HT1080 (cell line): ENCODE measurements around the gene ZBED5. TPM values are rescaled to one million over a fixed set of nuclear protein-coding genes. Genes with fewer than 3 reads are reported as not detected.
A peak's percentile ranks its signal among the peaks of the same experiment; 100 is the strongest.

Experiments
- DNase-seq: peaks from one replicate; pipeline ENCODE4 v3.0.0-alpha.2; 2015; ENCODE audit warnings: low read depth
- total RNA-seq: library from RNA; depleted of rRNA; stranded (reverse); fragments of >200 nt; shearing (Covaris generic); gene quantifications from 2 replicates; pipeline ENCODE4 v1.2.3, GENCODE V29; 2014

Gene ZBED5
- total RNA-seq, 1 experiment from 2014 or later = 32.6 TPM

DNA sequence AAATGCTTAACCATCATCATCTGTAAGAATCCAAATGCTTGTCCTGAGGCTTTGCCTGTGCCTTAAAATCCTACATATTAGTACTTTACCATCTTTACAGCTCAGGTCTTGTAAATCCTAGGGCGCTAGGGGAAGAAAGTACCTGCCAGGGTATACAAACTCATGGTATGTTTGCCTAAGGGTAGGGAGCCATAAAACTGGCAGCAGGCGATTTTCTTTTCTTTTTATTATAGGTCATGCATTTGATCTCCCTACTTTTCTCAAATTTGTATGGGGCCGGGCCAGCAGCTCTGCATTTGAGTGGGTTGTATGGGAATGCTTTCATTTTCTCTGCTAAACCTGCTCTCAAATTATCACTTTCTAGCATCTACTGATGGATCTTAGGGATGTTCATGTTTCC, 24.0 kb upstream of the ZBED5 start:
- DNase-seq = no peak

- peak; percentile 63 for DNase-seq
Observed at GRCh38 chr11:10878408-10879214, 20.8 kb upstream of the ZBED5 start.

DNA sequence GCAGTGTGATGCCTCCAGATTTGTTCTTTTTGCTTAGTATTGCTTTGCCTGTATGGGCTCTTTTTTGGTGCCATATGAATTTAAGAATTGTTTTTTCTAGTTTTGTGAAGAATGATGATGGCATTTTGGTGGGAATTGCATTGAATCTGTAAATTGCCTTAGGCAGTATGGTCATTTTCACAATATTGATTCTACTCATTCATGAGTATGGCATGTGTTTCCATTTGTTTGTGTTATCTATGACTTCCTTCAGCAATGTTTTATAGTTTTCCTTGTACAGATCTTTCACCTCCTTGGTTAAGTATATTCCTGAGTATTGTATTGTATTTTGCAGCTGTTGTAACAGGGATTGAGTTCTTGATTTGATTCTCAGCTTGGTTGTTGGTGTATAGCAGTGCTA, 18.3 kb upstream of the ZBED5 start:
- DNase-seq = no peak

DNA sequence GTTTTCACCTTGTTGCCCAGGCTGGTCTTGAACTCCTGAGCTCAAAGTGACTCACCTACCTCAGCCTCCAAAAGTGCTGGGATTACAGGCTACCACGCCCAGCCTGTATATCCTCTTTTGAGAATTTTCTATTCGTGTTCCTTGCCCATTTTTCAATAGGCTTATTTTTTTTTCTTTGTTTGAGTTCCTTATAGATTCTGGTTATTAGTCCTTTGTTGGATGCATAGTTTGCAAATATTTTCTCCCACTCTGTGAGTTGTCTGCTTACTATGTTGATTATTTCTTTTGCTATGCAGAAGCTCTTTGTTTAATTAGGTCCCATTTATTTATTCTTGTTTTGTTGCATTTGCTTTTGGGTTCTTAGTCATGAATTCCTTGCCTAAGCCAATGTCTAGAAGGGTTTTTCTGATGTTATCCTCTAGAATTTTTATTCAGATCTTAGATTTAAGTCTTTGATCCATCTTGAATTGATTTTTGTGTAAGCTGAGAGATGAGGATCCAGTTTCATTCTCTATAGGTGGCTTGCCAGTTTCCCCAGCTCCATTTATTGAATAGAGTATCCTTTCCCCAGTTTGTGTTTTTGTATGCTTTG, 17.7 kb upstream of the ZBED5 start:
- DNase-seq = no peak

DNA sequence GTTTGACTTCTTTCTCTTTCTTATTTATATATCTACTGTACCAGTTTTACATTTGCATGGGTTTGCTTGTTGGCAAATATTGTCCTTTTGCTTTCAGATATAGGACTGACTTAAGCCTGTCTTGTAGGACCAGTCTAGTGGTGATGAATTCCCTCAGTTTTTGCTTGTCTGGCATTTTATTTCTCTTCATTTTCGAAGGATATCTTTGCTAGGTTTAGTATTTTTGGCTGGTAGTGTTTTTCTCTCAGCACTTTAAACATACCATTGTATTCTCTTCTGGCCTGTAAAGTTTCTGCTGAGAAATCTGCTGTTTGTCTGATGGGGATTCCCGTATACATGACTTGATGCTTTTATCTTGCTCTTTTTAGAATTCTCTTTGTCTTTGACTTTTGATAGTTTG, 14.2 kb upstream of the ZBED5 start:
- no peak for DNase-seq

DNA sequence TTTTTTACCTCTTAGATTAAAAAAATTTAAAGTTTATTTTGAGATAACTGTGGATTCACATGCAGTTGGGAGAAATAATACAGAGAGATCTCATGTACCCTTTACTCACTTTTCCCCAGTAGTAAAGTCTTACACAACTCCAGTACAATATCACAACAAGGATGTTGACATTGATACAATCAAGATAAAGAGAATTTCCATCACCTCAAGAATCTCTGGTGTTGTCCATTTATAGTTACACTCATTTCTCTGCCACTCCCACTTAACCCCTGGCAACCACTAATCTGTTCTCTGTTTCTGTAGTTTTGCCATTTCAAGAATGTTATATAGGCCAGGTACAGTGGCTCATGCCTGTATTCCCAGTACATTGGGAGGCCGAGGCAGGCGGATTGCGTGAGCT, 10.5 kb upstream of the ZBED5 start:
- no peak for DNase-seq

GRCh38 chr11:10866893-10867331, 9.1 kb upstream of the ZBED5 start:
- DNase-seq = no peak

DNA sequence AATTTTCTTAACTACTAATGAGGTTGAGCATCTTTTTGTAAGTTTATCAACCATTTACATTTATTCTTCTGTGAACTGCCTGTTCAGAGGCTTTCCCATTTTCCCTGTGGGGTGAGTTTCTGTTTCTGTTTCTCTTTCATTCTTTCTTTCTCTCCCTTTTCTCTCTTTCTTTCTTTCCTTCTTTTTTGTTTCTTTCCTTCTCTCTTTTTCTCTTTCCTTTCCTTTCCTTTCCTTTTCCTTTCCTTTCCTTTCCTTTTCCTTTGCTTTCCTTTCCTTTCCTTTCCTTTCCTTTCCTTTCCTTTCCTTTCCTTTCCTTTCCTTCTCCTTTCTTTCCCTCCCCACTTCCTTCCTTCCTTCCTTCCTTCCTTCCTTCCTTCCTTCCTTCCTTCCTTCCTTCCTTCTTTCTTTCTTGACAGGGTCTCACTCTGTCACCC, 8.0 kb upstream of the ZBED5 start:
- DNase-seq = no peak

DNA sequence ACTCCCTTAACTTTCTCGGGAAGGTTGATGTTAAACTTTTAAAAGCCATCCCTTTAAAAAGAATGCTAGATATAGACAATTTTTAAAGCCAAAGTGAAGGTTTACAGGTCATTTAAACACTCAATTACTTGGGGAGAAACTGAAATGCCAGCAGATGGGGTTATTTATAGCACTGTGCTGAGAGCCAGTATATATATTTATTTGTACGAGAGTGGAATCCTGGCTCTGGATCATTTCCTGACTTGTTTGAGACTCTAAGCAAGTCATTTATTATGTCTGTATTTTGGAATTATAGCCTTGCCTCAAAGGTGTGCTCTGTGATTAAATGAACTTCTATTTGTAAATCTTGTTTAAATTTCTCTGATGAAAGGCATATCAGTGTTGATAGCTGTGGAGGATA, 6.8 kb upstream of the ZBED5 start:
- DNase-seq = no peak

DNA sequence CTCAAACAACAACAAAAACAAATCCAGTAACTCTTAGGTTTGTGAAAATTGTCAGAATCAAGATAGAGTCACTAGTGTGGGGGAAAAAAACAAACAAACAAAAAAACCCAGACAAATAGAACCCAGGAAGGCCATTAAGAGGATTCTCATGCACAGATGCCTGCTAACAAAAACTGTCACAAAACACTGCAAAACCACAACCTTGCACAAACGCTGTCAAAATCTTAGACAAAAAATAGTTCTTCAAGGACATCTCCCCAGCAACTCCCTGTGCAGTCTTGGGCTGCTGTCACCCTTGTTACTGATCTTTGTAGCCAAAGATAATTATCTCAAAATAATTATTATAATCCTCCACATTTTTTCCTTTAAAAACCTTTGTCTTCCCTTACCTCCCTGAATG, 4.6 kb upstream of the ZBED5 start:
- no peak for DNase-seq

DNA sequence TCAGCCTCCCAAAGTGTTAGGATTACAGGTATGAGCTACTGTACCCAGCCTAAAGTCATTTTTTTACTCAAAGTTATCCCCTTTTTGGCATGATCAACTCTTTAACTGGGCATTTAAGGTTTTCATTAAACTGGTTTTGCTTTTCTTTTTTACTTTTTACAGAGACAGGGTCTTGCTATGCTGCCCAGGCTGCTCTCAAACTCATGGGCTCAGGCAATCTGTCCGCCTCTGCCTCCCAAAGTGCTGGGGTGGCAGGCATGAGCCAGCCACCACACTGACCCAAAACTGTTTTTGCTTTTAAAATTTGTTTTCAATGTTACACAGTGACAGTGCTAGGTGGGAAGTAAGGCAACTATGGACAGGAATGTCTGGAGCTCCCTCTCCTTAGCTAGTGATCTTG, 3.9 kb upstream of the ZBED5 start:
- no peak for DNase-seq

DNA sequence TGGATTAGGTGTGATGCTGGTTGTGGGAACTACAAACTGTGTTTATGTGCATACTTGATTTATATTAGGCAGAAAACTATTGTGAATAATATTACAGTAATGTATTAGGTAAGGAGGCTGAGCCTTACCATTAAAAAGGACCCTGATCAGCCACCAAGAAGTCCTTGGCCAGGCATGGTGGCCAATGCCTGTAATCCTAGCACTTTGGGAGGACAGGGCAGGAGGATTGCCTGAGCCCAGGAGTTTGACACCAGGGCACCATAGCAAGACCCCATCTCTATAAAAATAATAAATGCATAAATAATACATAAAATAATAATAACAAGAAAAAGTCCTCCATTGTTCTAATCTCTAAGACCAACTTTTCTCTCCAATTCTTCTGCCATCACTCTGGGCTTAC, 3.2 kb upstream of the ZBED5 start:
- no peak for DNase-seq

- DNase-seq = no peak
Observed at GRCh38 chr11:10858439-10859325, 829 bp upstream of the ZBED5 start.

- no peak for DNase-seq
Observed at GRCh38 chr11:10857459-10857708, 469 bp downstream of the ZBED5 start.

DNA sequence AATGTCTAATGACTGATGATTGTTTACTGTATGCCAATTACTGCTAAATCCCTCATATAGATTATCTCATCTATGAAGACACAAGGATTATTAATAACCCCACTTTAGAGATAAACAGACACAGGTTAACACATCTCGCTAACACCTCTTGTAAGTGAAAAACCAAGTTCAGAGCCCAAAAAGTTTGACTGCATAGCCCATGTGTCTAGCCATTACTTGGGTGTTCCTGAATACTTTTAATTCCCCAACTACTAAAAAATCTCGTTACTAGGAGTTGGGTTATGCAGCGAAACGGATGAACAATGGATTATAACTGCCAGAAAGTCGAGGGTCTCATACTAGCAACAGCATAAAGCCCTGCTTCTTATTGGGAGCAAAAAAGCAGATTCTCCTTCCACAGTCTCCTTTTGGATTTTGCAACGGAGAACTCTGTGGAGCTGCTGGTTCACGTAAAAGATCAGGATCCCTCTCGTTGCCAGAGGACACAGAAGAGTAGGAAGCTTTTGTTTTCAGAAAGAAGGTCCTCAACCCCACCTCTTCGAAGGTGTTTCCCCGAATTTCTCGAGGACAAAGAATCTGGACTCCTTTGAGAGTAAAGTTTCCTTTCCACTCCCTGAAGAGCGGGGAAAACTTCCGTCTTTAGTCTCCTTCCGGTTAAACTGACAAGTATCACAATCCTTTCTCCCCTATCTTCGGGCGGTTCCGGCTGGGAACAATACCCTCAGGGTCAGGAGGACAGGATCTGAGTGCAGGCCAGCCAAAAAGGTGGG, 979 bp downstream of the ZBED5 start:
- peak; percentile 45 for DNase-seq

DNA sequence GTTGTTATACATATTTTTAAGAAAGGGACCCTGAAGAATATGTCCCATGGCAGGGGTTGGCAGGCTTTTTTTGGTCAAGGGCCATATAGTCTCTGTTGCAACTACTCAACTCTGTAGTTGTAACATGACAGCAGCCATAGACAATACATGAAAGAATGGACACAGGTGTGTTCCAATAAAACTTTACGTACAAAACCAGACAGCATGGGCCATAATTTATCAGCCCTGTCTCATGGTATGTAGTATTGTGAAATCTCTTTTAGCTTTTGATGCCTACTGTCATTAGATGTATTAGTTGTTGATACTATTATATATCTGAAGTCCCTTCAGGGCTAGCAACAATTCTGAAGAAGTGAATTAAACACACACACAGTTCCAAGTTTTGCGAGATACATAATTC, 2.6 kb downstream of the ZBED5 start:
- no peak for DNase-seq

- DNase-seq = no peak
Observed at GRCh38 chr11:10847960-10848860, 9.6 kb downstream of the ZBED5 start.

- DNase-seq = no peak
Observed at GRCh38 chr11:10846660-10847059, 11.2 kb downstream of the ZBED5 start.

GRCh38 chr11:10845589-10845988, 12.3 kb downstream of the ZBED5 start:
- DNase-seq = no peak

- no peak for DNase-seq
Observed at GRCh38 chr11:10844796-10845195, 13.1 kb downstream of the ZBED5 start.

DNA sequence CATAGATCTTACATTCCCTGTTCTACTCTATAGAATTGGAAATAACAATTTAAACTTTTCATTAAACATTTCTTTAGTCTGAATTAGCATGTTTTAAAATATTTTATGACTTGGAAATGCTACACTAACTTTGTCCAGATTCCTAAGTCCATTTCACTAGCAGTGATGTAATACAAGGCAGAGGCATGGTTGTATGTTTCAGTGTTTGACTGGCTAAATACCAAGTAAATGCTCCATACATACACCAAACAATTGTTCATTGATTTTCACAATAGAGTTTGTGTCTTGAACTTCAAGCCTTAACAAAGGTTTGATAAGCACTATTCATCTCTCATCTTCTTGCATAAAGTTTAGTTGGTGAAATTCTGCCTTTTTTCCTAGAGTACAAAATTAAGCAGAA, 13.5 kb downstream of the ZBED5 start:
- no peak for DNase-seq
